ENCODE measurements around the gene TPPP3. TPM values are rescaled to one million over a fixed set of nuclear protein-coding genes. Genes with fewer than 3 reads are reported as not detected.

Gene TPPP3
- total RNA-seq, 1 experiment from 2014 or later = 0.95 TPM

GRCh38 chr16:67396159-67397035 is 3.1 kb upstream of the TPPP3 start:
- H3K4me3 ChIP-seq (ENCODE audit: low read depth in 2 of 2, low read length in 2 of 2) = no peak overlapping the region
- ChIA-PET CTCF (interaction anchor here (0.5 kb wide), 1 partner anchor 1676 kb away, joined by 3 read pairs; no protein-coding TSS in a partner anchor), POLR2A (no interaction called here)

More at GRCh38 chr16:67396159-67397035, 3.1 kb upstream of the TPPP3 start:
- Histone ChIP-seq H3K27me3 (ENCODE audit: control insufficient read depth, insufficient read depth, low read length) (no peaks in the 10 kb centered on the region), H3K36me3 (ENCODE audit: control insufficient read depth, insufficient read depth, low read length) (no peaks in the 10 kb centered on the region), H3K9me3 (ENCODE audit: control insufficient read depth, insufficient read depth, low read depth, low read length) (no peaks in the 10 kb centered on the region), H3K4me1 (ENCODE audit: control insufficient read depth, insufficient read depth, low read length) (no peaks in the 10 kb centered on the region; the same call in 1 of the 2 replicates), H3K27ac (ENCODE audit: low read length) (no peak overlapping the region)
- intact Hi-C loops (cut with micrococcal nuclease; ENCODE audit: unreplicated experiment) = no loop called here
- no peak for TF ChIP-seq CTCF (IDR thresholded peaks at IDR 0.05)
- TF ChIP-seq POLR2AphosphoS5 (IDR thresholded peaks at IDR 0.05; ENCODE audit: low read depth, low read length) = no peak
- no peak for TF ChIP-seq REST (IDR thresholded peaks at IDR 0.05; ENCODE audit: insufficient read depth in 1 of 2, low read depth in 2 of 2, low read length in 1 of 2)
- TF ChIP-seq TCF7L2 (IDR thresholded peaks at IDR 0.05; ENCODE audit: low read depth, low read length) = no peak
- no peak for TF ChIP-seq SIN3A (IDR thresholded peaks at IDR 0.05; ENCODE audit: borderline replicate concordance, insufficient read depth, low read depth, low read length)
- ATAC-seq (no peak), DNase-seq (ENCODE audit: low read depth, low spot score) (no peak)
- in situ Hi-C loops (cut with HindIII; ENCODE audit: low pct_unique_long_range_greater_than_20kb, low sequenced_read_pairs) = no loop called here
- no TSS peak for BruUV-seq (replicated peaks)
